HFFc6 (cell line): Measurements from ENCODE around the gene STAM. TPM values are rescaled to one million over a fixed set of nuclear protein-coding genes. Genes with fewer than 3 reads are reported as not detected.

Experiments
- DNase-seq: peaks from one replicate; pipeline ENCODE4 v3.0.0-alpha.2; 2018
- H3K27ac Mint-ChIP-seq: 2 replicates; pipeline ENCODE4 v1.8.0; 2020; ENCODE audit warnings: mild to moderate bottlenecking, mixed read lengths
- H3K27me3 Mint-ChIP-seq: 2 replicates; pipeline ENCODE4 v1.8.0; 2021; ENCODE audit warnings: mild to moderate bottlenecking, moderate library complexity, mixed read lengths; ENCODE audit not compliant: insufficient read depth
- H3K36me3 Mint-ChIP-seq: 2 replicates; pipeline ENCODE4 v1.8.0; 2021; ENCODE audit warnings: low read depth, mixed read lengths
- H3K4me1 Mint-ChIP-seq: 2 replicates; pipeline ENCODE4 v1.8.0; 2020; ENCODE audit warnings: low read depth, mixed read lengths
- H3K4me3 Mint-ChIP-seq: 2 replicates; pipeline ENCODE4 v1.8.0; 2020; ENCODE audit warnings: mild to moderate bottlenecking, moderate library complexity, mixed read lengths
- H3K9me3 Mint-ChIP-seq: 2 replicates; pipeline ENCODE4 v1.8.0; 2020; ENCODE audit warnings: mild to moderate bottlenecking, mixed read lengths
- CTCF ChIP-seq: fragments of 200-600 bp; sonication (generic); IDR thresholded peaks from 2 replicates; pipeline ENCODE4 v1.5.0; 2021; ENCODE audit warnings: antibody characterized with exemption, mild to moderate bottlenecking
- total RNA-seq, 6 experiments: library from RNA; stranded (reverse); fragmentation: NEBNext Ultra II Directional; extraction: Animal tissue kit (Norgen Biotek cat#: 25700); gene quantifications; 2 replicates in 1 of 6; 3 replicates in 5 of 6; pipeline ENCODE4 v1.2.3, GENCODE V29; 2021

The STAM gene
- total RNA-seq, 6 experiments from 2014 or later: 37.8 to 46.9 (median 43.2) TPM

GRCh38 chr10:17640331-17640816 is 3.6 kb upstream of the STAM start:
- no peak for TF ChIP-seq CTCF
- peaks cover 19% of the 10 kb centered on the region for H3K4me1 Mint-ChIP-seq
- H3K27ac Mint-ChIP-seq: no peak overlapping the region
- H3K4me3 Mint-ChIP-seq: no peak overlapping the region
- H3K27me3 Mint-ChIP-seq: no peaks in the 10 kb centered on the region; the same call in none of the 2 replicates
- H3K36me3 Mint-ChIP-seq: peaks cover 16% of the 10 kb centered on the region
- DNase-seq: no peak
- H3K9me3 Mint-ChIP-seq: no peaks in the 10 kb centered on the region

- Mint-ChIP-seq H3K4me1 (peaks cover 47% of the 10 kb centered on the region), H3K27me3 (no peaks in the 10 kb centered on the region; the same call in none of the 2 replicates), H3K9me3 (no peaks in the 10 kb centered on the region), H3K36me3 (peaks cover 41% of the 10 kb centered on the region), H3K4me3 (peak overlapping the region; percentile 97), H3K27ac (peak overlapping the region; percentile 100)
- TF ChIP-seq CTCF: no peak
- peak; percentile 84 for DNase-seq
Observed at GRCh38 chr10:17643339-17643754, 604 bp upstream of the STAM start.

GRCh38 chr10:17644485-17644943 is 563 bp downstream of the STAM start:
- Mint-ChIP-seq H3K27me3 (no peaks in the 10 kb centered on the region; the same call in none of the 2 replicates), H3K36me3 (peaks cover 53% of the 10 kb centered on the region), H3K4me3 (peak overlapping the region; percentile 97), H3K4me1 (peaks cover 58% of the 10 kb centered on the region), H3K9me3 (no peaks in the 10 kb centered on the region), H3K27ac (peak overlapping the region; percentile 100)
- DNase-seq: peak; percentile 8
- no peak for TF ChIP-seq CTCF

GRCh38 chr10:17645621-17646345 is 1.8 kb downstream of the STAM start:
- TF ChIP-seq CTCF: no peak
- Mint-ChIP-seq H3K27ac (peak overlapping the region; percentile 100), H3K36me3 (peaks cover 49% of the 10 kb centered on the region), H3K4me1 (peaks cover 71% of the 10 kb centered on the region), H3K9me3 (no peaks in the 10 kb centered on the region), H3K27me3 (no peaks in the 10 kb centered on the region; the same call in none of the 2 replicates), H3K4me3 (peak overlapping the region; percentile 97)
- no peak for DNase-seq

GRCh38 chr10:17647326-17647725 is 3.4 kb downstream of the STAM start:
- peaks cover 77% of the 10 kb centered on the region for H3K4me1 Mint-ChIP-seq
- peaks cover 58% of the 10 kb centered on the region for H3K36me3 Mint-ChIP-seq
- no peak overlapping the region; the same call in 1 of the 2 replicates for H3K4me3 Mint-ChIP-seq
- no peak for DNase-seq
- TF ChIP-seq CTCF: no peak
- H3K9me3 Mint-ChIP-seq: no peaks in the 10 kb centered on the region
- H3K27ac Mint-ChIP-seq: no peak overlapping the region
- H3K27me3 Mint-ChIP-seq: no peaks in the 10 kb centered on the region; the same call in none of the 2 replicates
